GM23338 (cell line): ENCODE measurements around the gene FYN. TPM values are rescaled to one million over a fixed set of nuclear protein-coding genes. Genes with fewer than 3 reads are reported as not detected.

Experiments used
- ATAC-seq: fragments of 200-7000 bp; cut with Tn5 transposase; 3 replicates; pipeline ENCODE4 v1.9.1; 2020
- DNase-seq: peaks from one replicate; pipeline ENCODE4 v3.0.0-alpha.2; 2015; ENCODE audit warnings: low spot score
- H2AFZ ChIP-seq: fragments of 200-600 bp; sonication (generic); 2 replicates; pipeline ENCODE4 v1.8.0; 2016; ENCODE audit warnings: antibody characterized with exemption, mild to moderate bottlenecking, moderate library complexity
- H3F3A ChIP-seq: fragments of 200-600 bp; sonication (generic); replicated peaks from 2 replicates; pipeline ENCODE4 v1.8.0; 2017; ENCODE audit warnings: antibody characterized with exemption, mixed run types, low read depth
- H3K27ac ChIP-seq: fragments of 200-600 bp; sonication (generic); 2 replicates; pipeline ENCODE4 v1.6.1; 2016; ENCODE audit warnings: low read depth
- H3K27me3 ChIP-seq: fragments of 200-600 bp; sonication (generic); 2 replicates; pipeline ENCODE4 v1.8.0; 2016; ENCODE audit warnings: mild to moderate bottlenecking, mixed run types, moderate library complexity; ENCODE audit not compliant: insufficient read depth
- H3K36me3 ChIP-seq: fragments of 200-600 bp; sonication (generic); 2 replicates; pipeline ENCODE4 v1.8.0; 2016; ENCODE audit warnings: mild to moderate bottlenecking; ENCODE audit not compliant: insufficient read depth
- H3K4me1 ChIP-seq: fragments of 200-600 bp; sonication (generic); 2 replicates; pipeline ENCODE4 v1.8.0; 2016; ENCODE audit warnings: mild to moderate bottlenecking, moderate library complexity; ENCODE audit not compliant: insufficient read depth
- H3K4me2 ChIP-seq: fragments of 200-600 bp; sonication (generic); 2 replicates; pipeline ENCODE4 v1.7.1; 2017; ENCODE audit warnings: mixed run types
- H3K4me3 ChIP-seq: fragments of 200-600 bp; sonication (generic); 2 replicates; pipeline ENCODE4 v1.6.1; 2016; ENCODE audit warnings: mixed run types
- H3K79me2 ChIP-seq: fragments of 200-600 bp; sonication (generic); replicated peaks from 2 replicates; pipeline ENCODE4 v1.8.0; 2017; ENCODE audit warnings: mild to moderate bottlenecking; ENCODE audit not compliant: insufficient read depth
- H3K9me2 ChIP-seq: fragments of 200-600 bp; sonication (generic); 2 replicates; pipeline ENCODE4 v1.8.0; 2017; ENCODE audit not compliant: insufficient read depth
- H4K20me1 ChIP-seq: fragments of 200-600 bp; sonication (generic); replicated peaks from 2 replicates; pipeline ENCODE4 v1.8.0; 2017; ENCODE audit warnings: mild to moderate bottlenecking; ENCODE audit not compliant: insufficient read depth
- H3K27ac Mint-ChIP-seq: 2 replicates; pipeline ENCODE4 v1.8.0; 2020; ENCODE audit warnings: inconsistent platforms, mild to moderate bottlenecking, moderate library complexity, mixed read lengths
- H3K27me3 Mint-ChIP-seq: 3 replicates; pipeline ENCODE4 v1.8.0; 2022; ENCODE audit warnings: low read depth, mild to moderate bottlenecking, moderate library complexity, mixed read lengths, inconsistent platforms; ENCODE audit not compliant: insufficient read depth, poor library complexity
- H3K36me3 Mint-ChIP-seq: 3 replicates; pipeline ENCODE4 v1.8.0; 2021; ENCODE audit warnings: low read depth, mild to moderate bottlenecking, inconsistent platforms, moderate library complexity, mixed read lengths
- H3K4me1 Mint-ChIP-seq: 3 replicates; pipeline ENCODE4 v1.8.0; 2020; ENCODE audit warnings: mild to moderate bottlenecking, inconsistent platforms, mixed read lengths
- H3K4me3 Mint-ChIP-seq: 3 replicates; pipeline ENCODE4 v1.8.0; 2021; ENCODE audit warnings: moderate library complexity, mild to moderate bottlenecking, inconsistent platforms, mixed read lengths
- H3K9me3 Mint-ChIP-seq: 3 replicates; pipeline ENCODE4 v1.8.0; 2020; ENCODE audit warnings: moderate library complexity, mild to moderate bottlenecking, inconsistent platforms, mixed read lengths
- CREB1 ChIP-seq: fragments of 250-450 bp; sonication (Bioruptor Pico); IDR thresholded peaks from 2 replicates; pipeline ENCODE4 v1.5.0; 2020; ENCODE audit warnings: low read depth, mild to moderate bottlenecking, moderate library complexity
- CTCF ChIP-seq, 2 experiments: fragments of 200-600 bp in 1 of 2; sonication (generic) in 1 of 2; conservative IDR thresholded peaks; 2 replicates each; pipeline versions ENCODE4 v1.5.1 to v1.6.1; 2016 to 2017; ENCODE audit warnings: antibody characterized with exemption in 2 of 2, low read depth in 2 of 2, mild to moderate bottlenecking in 2 of 2, moderate library complexity in 1 of 2
- ETS1 ChIP-seq: IDR thresholded peaks from 2 replicates; pipeline ENCODE4 v1.6.1; 2016; ENCODE audit warnings: antibody characterized with exemption
- EZH2 ChIP-seq: fragments of 200-600 bp; sonication (generic); IDR thresholded peaks from one replicate; pipeline ENCODE4 v1.8.0; 2017; ENCODE audit warnings: antibody characterized with exemption, mild to moderate bottlenecking, low read depth; ENCODE audit not compliant: unreplicated experiment
- EZH2phosphoT487 ChIP-seq: fragments of 200-600 bp; sonication (generic); IDR thresholded peaks from one replicate; pipeline ENCODE4 v1.8.1; 2018; ENCODE audit warnings: antibody characterized with exemption; ENCODE audit not compliant: unreplicated experiment
- JUNB ChIP-seq: IDR thresholded peaks from one replicate; pipeline ENCODE4 v1.6.1; 2016; ENCODE audit warnings: antibody characterized with exemption; ENCODE audit not compliant: unreplicated experiment
- NANOG ChIP-seq: IDR thresholded peaks from 2 replicates; pipeline ENCODE4 v1.6.1; 2016; ENCODE audit warnings: antibody characterized with exemption, borderline replicate concordance
- POLR2AphosphoS5 ChIP-seq: IDR thresholded peaks from 2 replicates; pipeline ENCODE4 v1.6.1; 2016; ENCODE audit warnings: antibody characterized with exemption, low read depth
- STAT1 ChIP-seq: IDR thresholded peaks from one replicate; pipeline ENCODE4 v1.6.1; 2016; ENCODE audit warnings: antibody characterized with exemption; ENCODE audit not compliant: unreplicated experiment
- ZNF114 ChIP-seq: fragments of 250-450 bp; sonication (Bioruptor Pico); IDR thresholded peaks from 2 replicates; pipeline ENCODE4 v1.5.0; 2020; ENCODE audit warnings: mild to moderate bottlenecking, moderate library complexity
- ZNF331 ChIP-seq: fragments of 250-450 bp; sonication (Bioruptor Pico); IDR thresholded peaks from 2 replicates; pipeline ENCODE4 v1.5.0; 2020; ENCODE audit warnings: low read depth, mild to moderate bottlenecking, moderate library complexity
- polyA plus RNA-seq: library from polyadenylated mRNA; unstranded; fragments of >200 nt; fragmentation: Nextera tagmentation; extraction: Ambion mirVana; gene quantifications from 2 replicates; pipeline ENCODE4 v1.2.1, GENCODE V29; 2016
- total RNA-seq: library from RNA; depleted of rRNA; stranded (reverse); fragments of >200 nt; shearing (Covaris generic); gene quantifications from 2 replicates; pipeline ENCODE4 v1.2.3, GENCODE V29; 2014
- TF ChIP-seq, protein P1 (sequence below): fragments of 250-450 bp; sonication (Bioruptor Pico); IDR thresholded peaks from 2 replicates; pipeline ENCODE4 v1.5.0; 2020; ENCODE audit warnings: mild to moderate bottlenecking, moderate library complexity
- TF ChIP-seq, protein P2 (sequence below): IDR thresholded peaks from one replicate; pipeline ENCODE4 v1.6.1; 2018; ENCODE audit warnings: antibody characterized with exemption; ENCODE audit not compliant: unreplicated experiment

FYN gene
- total and polyA plus RNA-seq, 2 experiments from 2014 or later: 46.8 to 143 TPM

GRCh38 chr6:111767752-111768430 is 105.4 kb downstream of the FYN start:
- H3K27ac Mint-ChIP-seq: no peak overlapping the region
- no peak for DNase-seq

More at GRCh38 chr6:111767752-111768430, 105.4 kb downstream of the FYN start:
- Histone ChIP-seq H3K79me2 (peaks cover 11% of the 10 kb centered on the region), H2AFZ (no peak overlapping the region), H3K27ac (no peak overlapping the region), H3K9me2 (no peaks in the 10 kb centered on the region), H3K4me1 (peaks cover 43% of the 10 kb centered on the region), H4K20me1 (no peaks in the 10 kb centered on the region), H3K36me3 (no peaks in the 10 kb centered on the region), H3K4me3 (no peak overlapping the region), H3K4me2 (no peak overlapping the region), H3F3A (no peaks in the 10 kb centered on the region), H3K27me3 (no peaks in the 10 kb centered on the region)
- Mint-ChIP-seq H3K9me3 (no peaks in the 10 kb centered on the region), H3K36me3 (peaks cover 6% of the 10 kb centered on the region; the same call in 1 of the 3 replicates), H3K4me1 (peaks cover 67% of the 10 kb centered on the region), H3K27me3 (peaks cover 6% of the 10 kb centered on the region), H3K4me3 (no peak overlapping the region)
- no peak for ATAC-seq
- TF ChIP-seq EZH2phosphoT487: no peak
- no peak for TF ChIP-seq ZNF114 (CRISPR knock-in tag)
- TF ChIP-seq, protein P1, sequence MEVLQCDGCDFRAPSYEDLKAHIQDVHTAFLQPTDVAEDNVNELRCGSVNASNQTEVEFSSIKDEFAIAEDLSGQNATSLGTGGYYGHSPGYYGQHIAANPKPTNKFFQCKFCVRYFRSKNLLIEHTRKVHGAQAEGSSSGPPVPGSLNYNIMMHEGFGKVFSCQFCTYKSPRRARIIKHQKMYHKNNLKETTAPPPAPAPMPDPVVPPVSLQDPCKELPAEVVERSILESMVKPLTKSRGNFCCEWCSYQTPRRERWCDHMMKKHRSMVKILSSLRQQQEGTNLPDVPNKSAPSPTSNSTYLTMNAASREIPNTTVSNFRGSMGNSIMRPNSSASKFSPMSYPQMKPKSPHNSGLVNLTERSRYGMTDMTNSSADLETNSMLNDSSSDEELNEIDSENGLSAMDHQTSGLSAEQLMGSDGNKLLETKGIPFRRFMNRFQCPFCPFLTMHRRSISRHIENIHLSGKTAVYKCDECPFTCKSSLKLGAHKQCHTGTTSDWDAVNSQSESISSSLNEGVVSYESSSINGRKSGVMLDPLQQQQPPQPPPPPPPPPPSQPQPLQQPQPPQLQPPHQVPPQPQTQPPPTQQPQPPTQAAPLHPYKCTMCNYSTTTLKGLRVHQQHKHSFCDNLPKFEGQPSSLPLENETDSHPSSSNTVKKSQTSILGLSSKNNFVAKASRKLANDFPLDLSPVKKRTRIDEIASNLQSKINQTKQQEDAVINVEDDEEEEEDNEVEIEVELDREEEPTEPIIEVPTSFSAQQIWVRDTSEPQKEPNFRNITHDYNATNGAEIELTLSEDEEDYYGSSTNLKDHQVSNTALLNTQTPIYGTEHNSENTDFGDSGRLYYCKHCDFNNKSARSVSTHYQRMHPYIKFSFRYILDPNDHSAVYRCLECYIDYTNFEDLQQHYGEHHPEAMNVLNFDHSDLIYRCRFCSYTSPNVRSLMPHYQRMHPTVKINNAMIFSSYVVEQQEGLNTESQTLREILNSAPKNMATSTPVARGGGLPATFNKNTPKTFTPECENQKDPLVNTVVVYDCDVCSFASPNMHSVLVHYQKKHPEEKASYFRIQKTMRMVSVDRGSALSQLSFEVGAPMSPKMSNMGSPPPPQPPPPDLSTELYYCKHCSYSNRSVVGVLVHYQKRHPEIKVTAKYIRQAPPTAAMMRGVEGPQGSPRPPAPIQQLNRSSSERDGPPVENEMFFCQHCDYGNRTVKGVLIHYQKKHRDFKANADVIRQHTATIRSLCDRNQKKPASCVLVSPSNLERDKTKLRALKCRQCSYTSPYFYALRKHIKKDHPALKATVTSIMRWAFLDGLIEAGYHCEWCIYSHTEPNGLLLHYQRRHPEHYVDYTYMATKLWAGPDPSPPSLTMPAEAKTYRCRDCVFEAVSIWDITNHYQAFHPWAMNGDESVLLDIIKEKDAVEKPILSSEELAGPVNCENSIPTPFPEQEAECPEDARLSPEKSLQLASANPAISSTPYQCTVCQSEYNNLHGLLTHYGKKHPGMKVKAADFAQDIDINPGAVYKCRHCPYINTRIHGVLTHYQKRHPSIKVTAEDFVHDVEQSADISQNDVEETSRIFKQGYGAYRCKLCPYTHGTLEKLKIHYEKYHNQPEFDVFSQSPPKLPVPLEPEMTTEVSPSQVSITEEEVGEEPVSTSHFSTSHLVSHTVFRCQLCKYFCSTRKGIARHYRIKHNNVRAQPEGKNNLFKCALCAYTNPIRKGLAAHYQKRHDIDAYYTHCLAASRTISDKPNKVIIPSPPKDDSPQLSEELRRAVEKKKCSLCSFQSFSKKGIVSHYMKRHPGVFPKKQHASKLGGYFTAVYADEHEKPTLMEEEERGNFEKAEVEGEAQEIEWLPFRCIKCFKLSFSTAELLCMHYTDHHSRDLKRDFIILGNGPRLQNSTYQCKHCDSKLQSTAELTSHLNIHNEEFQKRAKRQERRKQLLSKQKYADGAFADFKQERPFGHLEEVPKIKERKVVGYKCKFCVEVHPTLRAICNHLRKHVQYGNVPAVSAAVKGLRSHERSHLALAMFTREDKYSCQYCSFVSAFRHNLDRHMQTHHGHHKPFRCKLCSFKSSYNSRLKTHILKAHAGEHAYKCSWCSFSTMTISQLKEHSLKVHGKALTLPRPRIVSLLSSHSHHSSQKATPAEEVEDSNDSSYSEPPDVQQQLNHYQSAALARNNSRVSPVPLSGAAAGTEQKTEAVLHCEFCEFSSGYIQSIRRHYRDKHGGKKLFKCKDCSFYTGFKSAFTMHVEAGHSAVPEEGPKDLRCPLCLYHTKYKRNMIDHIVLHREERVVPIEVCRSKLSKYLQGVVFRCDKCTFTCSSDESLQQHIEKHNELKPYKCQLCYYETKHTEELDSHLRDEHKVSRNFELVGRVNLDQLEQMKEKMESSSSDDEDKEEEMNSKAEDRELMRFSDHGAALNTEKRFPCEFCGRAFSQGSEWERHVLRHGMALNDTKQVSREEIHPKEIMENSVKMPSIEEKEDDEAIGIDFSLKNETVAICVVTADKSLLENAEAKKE (CRISPR knock-in tag): no peak
- no peak for TF ChIP-seq EZH2
- TF ChIP-seq JUNB: no peak
- TF ChIP-seq POLR2AphosphoS5: no peak
- TF ChIP-seq CTCF (conservative IDR thresholded peaks at IDR 0.05; ENCODE audit: low read depth in 2 of 2): no peak
- TF ChIP-seq ZNF331: no peak
- no peak for TF ChIP-seq STAT1
- no peak for TF ChIP-seq ETS1
- no peak for TF ChIP-seq NANOG
- TF ChIP-seq CREB1: no peak
- TF ChIP-seq, protein P2, sequence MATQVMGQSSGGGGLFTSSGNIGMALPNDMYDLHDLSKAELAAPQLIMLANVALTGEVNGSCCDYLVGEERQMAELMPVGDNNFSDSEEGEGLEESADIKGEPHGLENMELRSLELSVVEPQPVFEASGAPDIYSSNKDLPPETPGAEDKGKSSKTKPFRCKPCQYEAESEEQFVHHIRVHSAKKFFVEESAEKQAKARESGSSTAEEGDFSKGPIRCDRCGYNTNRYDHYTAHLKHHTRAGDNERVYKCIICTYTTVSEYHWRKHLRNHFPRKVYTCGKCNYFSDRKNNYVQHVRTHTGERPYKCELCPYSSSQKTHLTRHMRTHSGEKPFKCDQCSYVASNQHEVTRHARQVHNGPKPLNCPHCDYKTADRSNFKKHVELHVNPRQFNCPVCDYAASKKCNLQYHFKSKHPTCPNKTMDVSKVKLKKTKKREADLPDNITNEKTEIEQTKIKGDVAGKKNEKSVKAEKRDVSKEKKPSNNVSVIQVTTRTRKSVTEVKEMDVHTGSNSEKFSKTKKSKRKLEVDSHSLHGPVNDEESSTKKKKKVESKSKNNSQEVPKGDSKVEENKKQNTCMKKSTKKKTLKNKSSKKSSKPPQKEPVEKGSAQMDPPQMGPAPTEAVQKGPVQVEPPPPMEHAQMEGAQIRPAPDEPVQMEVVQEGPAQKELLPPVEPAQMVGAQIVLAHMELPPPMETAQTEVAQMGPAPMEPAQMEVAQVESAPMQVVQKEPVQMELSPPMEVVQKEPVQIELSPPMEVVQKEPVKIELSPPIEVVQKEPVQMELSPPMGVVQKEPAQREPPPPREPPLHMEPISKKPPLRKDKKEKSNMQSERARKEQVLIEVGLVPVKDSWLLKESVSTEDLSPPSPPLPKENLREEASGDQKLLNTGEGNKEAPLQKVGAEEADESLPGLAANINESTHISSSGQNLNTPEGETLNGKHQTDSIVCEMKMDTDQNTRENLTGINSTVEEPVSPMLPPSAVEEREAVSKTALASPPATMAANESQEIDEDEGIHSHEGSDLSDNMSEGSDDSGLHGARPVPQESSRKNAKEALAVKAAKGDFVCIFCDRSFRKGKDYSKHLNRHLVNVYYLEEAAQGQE: no peak
